ENCODE measurements around the gene EIF5A. TPM values are rescaled to one million over a fixed set of nuclear protein-coding genes. Genes with fewer than 3 reads are reported as not detected.

Gene EIF5A
- total and polyA plus RNA-seq, 9 of the 15 experiments (the other 6 are each of a cell fraction or from before 2014, with no cell fraction given), result 22.9 to 1,163 (median 772) TPM

DNA sequence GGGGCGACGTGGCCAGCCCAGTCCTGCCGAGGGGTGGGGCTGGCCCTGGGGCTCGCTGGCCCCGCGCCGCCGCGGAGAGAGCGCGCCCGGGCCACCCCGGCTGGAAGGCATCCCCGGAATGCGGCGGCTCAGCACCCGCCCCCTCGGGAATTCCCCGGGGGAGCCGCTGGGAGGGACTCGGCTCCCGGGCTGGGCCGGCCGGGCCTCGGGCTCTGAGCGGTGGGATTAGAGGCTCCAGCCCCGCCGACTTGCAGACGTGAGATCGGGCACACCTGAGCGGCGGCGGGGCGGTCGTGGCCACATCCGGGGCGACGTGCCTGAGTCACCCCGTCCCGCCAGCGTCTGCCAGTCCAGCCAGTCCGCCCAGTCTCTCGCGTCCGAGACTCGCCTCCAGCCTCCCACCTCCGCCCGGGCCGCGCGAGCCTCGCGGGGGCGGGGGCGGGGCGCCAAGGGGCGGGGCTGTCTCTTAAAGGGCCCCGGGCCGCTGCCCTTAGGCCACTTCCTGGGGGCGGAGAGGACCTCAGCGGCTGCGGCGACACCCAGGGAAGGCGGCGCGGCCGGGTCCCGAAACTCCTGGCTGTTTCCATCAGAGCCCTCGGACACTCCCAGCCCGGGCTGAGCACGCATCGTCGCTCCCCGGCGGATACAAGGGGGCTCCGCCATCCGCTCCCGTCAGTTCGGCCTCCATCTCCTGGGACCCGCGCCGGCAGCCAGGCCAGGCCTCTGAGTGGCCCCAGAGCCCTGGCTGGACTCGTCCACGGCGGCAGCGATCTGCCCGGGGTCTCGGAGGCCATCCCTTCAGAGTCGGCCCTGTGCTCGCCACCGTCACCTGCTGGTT, 44.5 kb downstream of the EIF5A start, which contains the start of gene KCTD11 (continued):
- TF ChIP-seq, protein P1, sequence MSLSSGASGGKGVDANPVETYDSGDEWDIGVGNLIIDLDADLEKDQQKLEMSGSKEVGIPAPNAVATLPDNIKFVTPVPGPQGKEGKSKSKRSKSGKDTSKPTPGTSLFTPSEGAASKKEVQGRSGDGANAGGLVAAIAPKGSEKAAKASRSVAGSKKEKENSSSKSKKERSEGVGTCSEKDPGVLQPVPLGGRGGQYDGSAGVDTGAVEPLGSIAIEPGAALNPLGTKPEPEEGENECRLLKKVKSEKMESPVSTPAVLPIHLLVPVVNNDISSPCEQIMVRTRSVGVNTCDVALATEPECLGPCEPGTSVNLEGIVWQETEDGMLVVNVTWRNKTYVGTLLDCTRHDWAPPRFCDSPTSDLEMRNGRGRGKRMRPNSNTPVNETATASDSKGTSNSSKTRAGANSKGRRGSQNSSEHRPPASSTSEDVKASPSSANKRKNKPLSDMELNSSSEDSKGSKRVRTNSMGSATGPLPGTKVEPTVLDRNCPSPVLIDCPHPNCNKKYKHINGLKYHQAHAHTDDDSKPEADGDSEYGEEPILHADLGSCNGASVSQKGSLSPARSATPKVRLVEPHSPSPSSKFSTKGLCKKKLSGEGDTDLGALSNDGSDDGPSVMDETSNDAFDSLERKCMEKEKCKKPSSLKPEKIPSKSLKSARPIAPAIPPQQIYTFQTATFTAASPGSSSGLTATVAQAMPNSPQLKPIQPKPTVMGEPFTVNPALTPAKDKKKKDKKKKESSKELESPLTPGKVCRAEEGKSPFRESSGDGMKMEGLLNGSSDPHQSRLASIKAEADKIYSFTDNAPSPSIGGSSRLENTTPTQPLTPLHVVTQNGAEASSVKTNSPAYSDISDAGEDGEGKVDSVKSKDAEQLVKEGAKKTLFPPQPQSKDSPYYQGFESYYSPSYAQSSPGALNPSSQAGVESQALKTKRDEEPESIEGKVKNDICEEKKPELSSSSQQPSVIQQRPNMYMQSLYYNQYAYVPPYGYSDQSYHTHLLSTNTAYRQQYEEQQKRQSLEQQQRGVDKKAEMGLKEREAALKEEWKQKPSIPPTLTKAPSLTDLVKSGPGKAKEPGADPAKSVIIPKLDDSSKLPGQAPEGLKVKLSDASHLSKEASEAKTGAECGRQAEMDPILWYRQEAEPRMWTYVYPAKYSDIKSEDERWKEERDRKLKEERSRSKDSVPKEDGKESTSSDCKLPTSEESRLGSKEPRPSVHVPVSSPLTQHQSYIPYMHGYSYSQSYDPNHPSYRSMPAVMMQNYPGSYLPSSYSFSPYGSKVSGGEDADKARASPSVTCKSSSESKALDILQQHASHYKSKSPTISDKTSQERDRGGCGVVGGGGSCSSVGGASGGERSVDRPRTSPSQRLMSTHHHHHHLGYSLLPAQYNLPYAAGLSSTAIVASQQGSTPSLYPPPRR (CRISPR knock-in tag; IDR thresholded peaks at IDR 0.05; ENCODE audit: borderline replicate concordance), result no peak
- no peak for TF ChIP-seq EHMT2 (IDR thresholded peaks at IDR 0.05)
- TF ChIP-seq, protein P2, sequence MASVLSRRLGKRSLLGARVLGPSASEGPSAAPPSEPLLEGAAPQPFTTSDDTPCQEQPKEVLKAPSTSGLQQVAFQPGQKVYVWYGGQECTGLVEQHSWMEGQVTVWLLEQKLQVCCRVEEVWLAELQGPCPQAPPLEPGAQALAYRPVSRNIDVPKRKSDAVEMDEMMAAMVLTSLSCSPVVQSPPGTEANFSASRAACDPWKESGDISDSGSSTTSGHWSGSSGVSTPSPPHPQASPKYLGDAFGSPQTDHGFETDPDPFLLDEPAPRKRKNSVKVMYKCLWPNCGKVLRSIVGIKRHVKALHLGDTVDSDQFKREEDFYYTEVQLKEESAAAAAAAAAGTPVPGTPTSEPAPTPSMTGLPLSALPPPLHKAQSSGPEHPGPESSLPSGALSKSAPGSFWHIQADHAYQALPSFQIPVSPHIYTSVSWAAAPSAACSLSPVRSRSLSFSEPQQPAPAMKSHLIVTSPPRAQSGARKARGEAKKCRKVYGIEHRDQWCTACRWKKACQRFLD (CRISPR knock-in tag; IDR thresholded peaks at IDR 0.05), result no peak
- TF ChIP-seq HNRNPK (IDR thresholded peaks at IDR 0.05; ENCODE audit: low read depth, low read length, poor library complexity, severe bottlenecking), result no peak
- TF ChIP-seq ZNF77 (CRISPR knock-in tag; IDR thresholded peaks at IDR 0.05), result no peak
- TF ChIP-seq, protein P3, sequence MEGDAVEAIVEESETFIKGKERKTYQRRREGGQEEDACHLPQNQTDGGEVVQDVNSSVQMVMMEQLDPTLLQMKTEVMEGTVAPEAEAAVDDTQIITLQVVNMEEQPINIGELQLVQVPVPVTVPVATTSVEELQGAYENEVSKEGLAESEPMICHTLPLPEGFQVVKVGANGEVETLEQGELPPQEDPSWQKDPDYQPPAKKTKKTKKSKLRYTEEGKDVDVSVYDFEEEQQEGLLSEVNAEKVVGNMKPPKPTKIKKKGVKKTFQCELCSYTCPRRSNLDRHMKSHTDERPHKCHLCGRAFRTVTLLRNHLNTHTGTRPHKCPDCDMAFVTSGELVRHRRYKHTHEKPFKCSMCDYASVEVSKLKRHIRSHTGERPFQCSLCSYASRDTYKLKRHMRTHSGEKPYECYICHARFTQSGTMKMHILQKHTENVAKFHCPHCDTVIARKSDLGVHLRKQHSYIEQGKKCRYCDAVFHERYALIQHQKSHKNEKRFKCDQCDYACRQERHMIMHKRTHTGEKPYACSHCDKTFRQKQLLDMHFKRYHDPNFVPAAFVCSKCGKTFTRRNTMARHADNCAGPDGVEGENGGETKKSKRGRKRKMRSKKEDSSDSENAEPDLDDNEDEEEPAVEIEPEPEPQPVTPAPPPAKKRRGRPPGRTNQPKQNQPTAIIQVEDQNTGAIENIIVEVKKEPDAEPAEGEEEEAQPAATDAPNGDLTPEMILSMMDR (IDR thresholded peaks at IDR 0.05 in 2 of 3, conservative IDR thresholded peaks at IDR 0.05 in 1 of 3; ENCODE audit: insufficient read depth in 2 of 3, low read depth in 1 of 3, low read length in 3 of 3), result peak in 2 of 3 experiments; percentile 52 to 54; a peak in 4 of 6 replicates
- no peak for TF ChIP-seq MAFF (IDR thresholded peaks at IDR 0.05; ENCODE audit: low read length)
- TF ChIP-seq, protein P4, sequence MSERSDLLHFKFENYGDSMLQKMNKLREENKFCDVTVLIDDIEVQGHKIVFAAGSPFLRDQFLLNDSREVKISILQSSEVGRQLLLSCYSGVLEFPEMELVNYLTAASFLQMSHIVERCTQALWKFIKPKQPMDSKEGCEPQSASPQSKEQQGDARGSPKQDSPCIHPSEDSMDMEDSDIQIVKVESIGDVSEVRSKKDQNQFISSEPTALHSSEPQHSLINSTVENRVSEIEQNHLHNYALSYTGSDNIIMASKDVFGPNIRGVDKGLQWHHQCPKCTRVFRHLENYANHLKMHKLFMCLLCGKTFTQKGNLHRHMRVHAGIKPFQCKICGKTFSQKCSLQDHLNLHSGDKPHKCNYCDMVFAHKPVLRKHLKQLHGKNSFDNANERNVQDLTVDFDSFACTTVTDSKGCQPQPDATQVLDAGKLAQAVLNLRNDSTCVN (CRISPR knock-in tag; IDR thresholded peaks at IDR 0.05), result no peak
- no peak for TF ChIP-seq ETS2 (tag; IDR thresholded peaks at IDR 0.05; ENCODE audit: borderline replicate concordance, poor library complexity, severe bottlenecking)
- TF ChIP-seq, protein P5, sequence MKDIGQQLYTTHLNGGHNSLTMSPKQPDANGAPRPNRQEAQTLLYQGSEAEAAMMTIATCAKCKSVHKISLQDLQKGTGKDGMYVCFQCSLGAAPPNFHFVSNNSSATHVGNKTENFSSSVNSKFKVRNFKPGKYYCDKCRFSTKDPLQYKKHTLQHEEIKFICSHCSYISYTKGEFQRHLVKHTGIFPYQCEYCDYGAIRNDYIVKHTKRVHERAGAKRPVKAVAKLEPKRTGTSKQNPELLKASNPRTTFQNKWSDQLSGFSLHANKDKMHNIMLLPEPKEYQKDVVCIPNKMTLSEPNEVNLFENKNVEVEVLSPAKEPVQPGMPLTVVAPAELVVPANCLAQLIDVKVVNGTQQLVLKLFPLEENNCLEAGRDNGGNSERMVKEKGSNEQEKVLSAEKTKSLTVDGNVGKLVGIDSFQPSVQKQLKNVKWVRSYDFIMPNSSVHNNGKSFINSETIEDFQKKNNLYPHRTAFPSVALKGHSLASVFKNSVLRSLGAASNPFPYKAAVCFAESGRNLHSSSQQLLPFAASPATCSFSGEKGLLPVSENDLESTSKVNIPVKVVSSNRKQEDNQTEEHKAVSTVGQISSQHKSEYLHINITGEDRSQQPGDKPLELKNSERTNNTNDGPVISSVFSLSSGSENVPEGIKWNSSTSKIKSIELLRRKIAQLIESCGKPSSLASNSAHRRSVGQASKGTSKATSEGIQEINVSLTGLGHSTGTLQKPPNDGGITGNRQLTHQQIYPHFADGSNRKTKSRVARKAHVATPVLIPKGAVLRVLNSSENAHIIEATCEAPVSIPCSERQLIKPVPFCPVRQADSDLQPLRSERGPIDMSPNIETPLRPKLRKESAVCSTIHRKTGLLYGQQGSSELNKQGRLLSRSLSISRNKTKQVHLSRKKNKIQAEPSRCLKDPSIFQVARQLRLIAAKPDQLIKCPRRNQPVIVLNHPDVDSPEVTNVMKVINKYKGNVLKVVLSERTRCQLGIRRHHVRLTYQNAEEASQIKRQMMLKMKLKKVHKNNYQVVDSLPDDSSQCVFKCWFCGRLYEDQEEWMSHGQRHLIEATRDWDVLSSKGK (CRISPR knock-in tag; IDR thresholded peaks at IDR 0.05), result no peak
- TF ChIP-seq RB1 (IDR thresholded peaks at IDR 0.05; ENCODE audit: low read depth), result 0 out of 2 replicates have a peak, but pooled peaks have one; percentile 9
- TF ChIP-seq ZNF785 (CRISPR knock-in tag; IDR thresholded peaks at IDR 0.05), result no peak
- no peak for TF ChIP-seq NFYB (IDR thresholded peaks at IDR 0.05; ENCODE audit: extremely low read depth, insufficient read length)
